HG02973 (cell line): ENCODE results near the gene CD68.
"Not testable (repeated sequence)": the region's sequence is repeated elsewhere in the genome, so short reads cannot be mapped to it uniquely, and the experiment has no call there.

ENCODE experiments used
- ATAC-seq: cut with Tn5 transposase; IDR thresholded peaks from one replicate; pipeline ENCODE4 v1.9.1; 2021; ENCODE audit warnings: moderate library complexity; ENCODE audit not compliant: unreplicated experiment

The CD68 gene

GRCh38 chr17:7580604-7581575, 1.5 kb downstream of the CD68 start:
- no peak for ATAC-seq

GRCh38 chr17:7582396-7583252, 3.2 kb downstream of the CD68 start:
- ATAC-seq, result no peak

- ATAC-seq, result peak; percentile 49
Observed at GRCh38 chr17:7583253-7584109, 4.0 kb downstream of the CD68 start, which contains the start of gene MPDU1. MPDU1 (plus strand) TSS chr17:7583852; CDS start chr17:7583863, 11 bp downstream.

GRCh38 chr17:7586673-7587419, 7.4 kb downstream of the CD68 start:
- no peak for ATAC-seq

GRCh38 chr17:7587420-7588151, 8.1 kb downstream of the CD68 start:
- ATAC-seq, result no peak

- no peak for ATAC-seq
Observed at GRCh38 chr17:7588553-7589203, 9.2 kb downstream of the CD68 start.

- no peak for ATAC-seq
Observed at GRCh38 chr17:7589204-7589868, 9.9 kb downstream of the CD68 start.

- no peak for ATAC-seq
Observed at GRCh38 chr17:7589891-7590691, 10.7 kb downstream of the CD68 start, which contains the start of gene SOX15. SOX15 (minus strand) TSS chr17:7590094; CDS start chr17:7589676, 418 bp downstream.

- no peak for ATAC-seq
Observed at GRCh38 chr17:7590743-7591142, 11.3 kb downstream of the CD68 start.

- ATAC-seq, result no peak
Observed at GRCh38 chr17:7591596-7591995, 12.2 kb downstream of the CD68 start.

GRCh38 chr17:7592422-7593021, 13.1 kb downstream of the CD68 start:
- ATAC-seq, result no peak

- no peak for ATAC-seq
Observed at GRCh38 chr17:7593296-7593695, 13.9 kb downstream of the CD68 start.

GRCh38 chr17:7597561-7597960, 18.1 kb downstream of the CD68 start:
- not testable (repeated sequence) for ATAC-seq

GRCh38 chr17:7606280-7606679, 26.8 kb downstream of the CD68 start:
- no peak for ATAC-seq

- ATAC-seq, result no peak
Observed at GRCh38 chr17:7610641-7611040, 31.2 kb downstream of the CD68 start.

GRCh38 chr17:7611635-7612293, 32.3 kb downstream of the CD68 start:
- ATAC-seq, result no peak
